Measurements from ENCODE around the gene RUVBL1.
A peak's percentile ranks its signal among the peaks of the same experiment; 100 is the strongest.

Gene RUVBL1

GRCh38 chr3:128064962-128065361 lies 58.6 kb downstream of the RUVBL1 start:
- DNase-seq: no peak

- no peak for DNase-seq
Observed at GRCh38 chr3:128063865-128064264, 59.7 kb downstream of the RUVBL1 start.

- no peak for DNase-seq
Observed at GRCh38 chr3:128062033-128062745, 61.4 kb downstream of the RUVBL1 start.

GRCh38 chr3:128060473-128061381 lies 62.9 kb downstream of the RUVBL1 start:
- no peak for DNase-seq

- no peak for DNase-seq
Observed at GRCh38 chr3:128056258-128056657, 67.4 kb downstream of the RUVBL1 start.

- DNase-seq: no peak
Observed at GRCh38 chr3:128054367-128054766, 69.2 kb downstream of the RUVBL1 start.

- DNase-seq: peak; percentile 32
Observed at GRCh38 chr3:128053614-128054013, 70.0 kb downstream of the RUVBL1 start.

GRCh38 chr3:128052595-128053351 lies 70.8 kb downstream of the RUVBL1 start:
- DNase-seq: no peak

- DNase-seq: peak; percentile 96
Observed at GRCh38 chr3:128051837-128052594, 71.6 kb downstream of the RUVBL1 start, which contains the start of gene SEC61A1. TSS of gene SEC61A1 (plus strand) at chr3:128052437. CDS start at chr3:128052553, 116 bp downstream.

GRCh38 chr3:128051459-128051836 lies 72.2 kb downstream of the RUVBL1 start:
- peak; percentile 64 for DNase-seq

- no peak for DNase-seq
Observed at GRCh38 chr3:128050597-128050996, 73.0 kb downstream of the RUVBL1 start.

- no peak for DNase-seq
Observed at GRCh38 chr3:128041344-128041743, 82.3 kb downstream of the RUVBL1 start.

- DNase-seq: no peak
Observed at GRCh38 chr3:128040660-128041059, 83.0 kb downstream of the RUVBL1 start.

GRCh38 chr3:128040041-128040440 lies 83.6 kb downstream of the RUVBL1 start:
- DNase-seq: no peak

GRCh38 chr3:128036119-128036518 lies 87.5 kb downstream of the RUVBL1 start:
- no peak for DNase-seq

GRCh38 chr3:128033102-128033501 lies 90.5 kb downstream of the RUVBL1 start:
- DNase-seq: no peak
